ENCODE measurements around the gene PHLDA3.

The PHLDA3 gene

GRCh38 chr1:201499795-201500669 is 31.0 kb upstream of the PHLDA3 start:
- DNase-seq (ENCODE audit: low read depth, low spot score): no peak
- in situ Hi-C loops (cut with HindIII; ENCODE audit: low sequenced_read_pairs): no loop called here
- H3K4me3 ChIP-seq (ENCODE audit: low read depth, low read length): no peak overlapping the region
- TF ChIP-seq, protein P1, sequence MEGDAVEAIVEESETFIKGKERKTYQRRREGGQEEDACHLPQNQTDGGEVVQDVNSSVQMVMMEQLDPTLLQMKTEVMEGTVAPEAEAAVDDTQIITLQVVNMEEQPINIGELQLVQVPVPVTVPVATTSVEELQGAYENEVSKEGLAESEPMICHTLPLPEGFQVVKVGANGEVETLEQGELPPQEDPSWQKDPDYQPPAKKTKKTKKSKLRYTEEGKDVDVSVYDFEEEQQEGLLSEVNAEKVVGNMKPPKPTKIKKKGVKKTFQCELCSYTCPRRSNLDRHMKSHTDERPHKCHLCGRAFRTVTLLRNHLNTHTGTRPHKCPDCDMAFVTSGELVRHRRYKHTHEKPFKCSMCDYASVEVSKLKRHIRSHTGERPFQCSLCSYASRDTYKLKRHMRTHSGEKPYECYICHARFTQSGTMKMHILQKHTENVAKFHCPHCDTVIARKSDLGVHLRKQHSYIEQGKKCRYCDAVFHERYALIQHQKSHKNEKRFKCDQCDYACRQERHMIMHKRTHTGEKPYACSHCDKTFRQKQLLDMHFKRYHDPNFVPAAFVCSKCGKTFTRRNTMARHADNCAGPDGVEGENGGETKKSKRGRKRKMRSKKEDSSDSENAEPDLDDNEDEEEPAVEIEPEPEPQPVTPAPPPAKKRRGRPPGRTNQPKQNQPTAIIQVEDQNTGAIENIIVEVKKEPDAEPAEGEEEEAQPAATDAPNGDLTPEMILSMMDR (IDR thresholded peaks at IDR 0.05; ENCODE audit: low read depth, low read length): no peak

DNA sequence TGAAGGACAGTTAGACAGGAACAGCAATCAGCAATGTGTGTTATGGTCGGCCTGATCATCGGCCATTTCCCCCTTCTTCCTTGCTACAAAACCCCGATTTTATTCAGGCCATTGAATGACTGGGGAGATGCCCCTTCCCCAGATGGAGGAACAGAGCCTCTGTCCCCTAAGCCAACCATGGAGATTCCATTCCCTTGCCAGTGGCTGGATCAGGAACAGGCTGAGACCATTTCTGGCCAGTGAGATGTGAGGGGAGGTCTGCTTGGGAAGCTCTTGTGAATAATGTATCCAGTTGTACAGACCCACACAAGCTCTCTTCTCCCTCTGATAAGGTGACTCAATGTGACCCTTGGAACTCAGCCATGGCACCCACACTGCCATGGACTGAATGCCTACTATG is 30.2 kb upstream of the PHLDA3 start:
- no peak overlapping the region for H3K4me3 ChIP-seq (ENCODE audit: low read depth, low read length)
- TF ChIP-seq, protein P1 (IDR thresholded peaks at IDR 0.05; ENCODE audit: low read depth, low read length): no peak
- in situ Hi-C loops (cut with HindIII; ENCODE audit: low sequenced_read_pairs): no loop called here
- no peak for DNase-seq (ENCODE audit: low read depth, low spot score)

- H3K4me3 ChIP-seq (ENCODE audit: low read depth, low read length): no peak overlapping the region
- TF ChIP-seq, protein P1 (IDR thresholded peaks at IDR 0.05; ENCODE audit: low read depth, low read length): no peak
- no peak for DNase-seq (ENCODE audit: low read depth, low spot score)
- in situ Hi-C loops (cut with HindIII; ENCODE audit: low sequenced_read_pairs): no loop called here
Observed at GRCh38 chr1:201498621-201499020, 29.6 kb upstream of the PHLDA3 start.

- no peak for DNase-seq (ENCODE audit: low read depth, low spot score)
- in situ Hi-C loops (cut with HindIII; ENCODE audit: low sequenced_read_pairs): no loop called here
- TF ChIP-seq, protein P1 (IDR thresholded peaks at IDR 0.05; ENCODE audit: low read depth, low read length): no peak
- H3K4me3 ChIP-seq (ENCODE audit: low read depth, low read length): no peak overlapping the region
Observed at GRCh38 chr1:201497935-201498509, 29.0 kb upstream of the PHLDA3 start.

- no peak for DNase-seq (ENCODE audit: low read depth, low spot score)
- in situ Hi-C loops (cut with HindIII; ENCODE audit: low sequenced_read_pairs): no loop called here
- TF ChIP-seq, protein P1 (IDR thresholded peaks at IDR 0.05; ENCODE audit: low read depth, low read length): no peak
- H3K4me3 ChIP-seq (ENCODE audit: low read depth, low read length): no peak overlapping the region
Observed at GRCh38 chr1:201496296-201496690, 27.3 kb upstream of the PHLDA3 start.

DNA sequence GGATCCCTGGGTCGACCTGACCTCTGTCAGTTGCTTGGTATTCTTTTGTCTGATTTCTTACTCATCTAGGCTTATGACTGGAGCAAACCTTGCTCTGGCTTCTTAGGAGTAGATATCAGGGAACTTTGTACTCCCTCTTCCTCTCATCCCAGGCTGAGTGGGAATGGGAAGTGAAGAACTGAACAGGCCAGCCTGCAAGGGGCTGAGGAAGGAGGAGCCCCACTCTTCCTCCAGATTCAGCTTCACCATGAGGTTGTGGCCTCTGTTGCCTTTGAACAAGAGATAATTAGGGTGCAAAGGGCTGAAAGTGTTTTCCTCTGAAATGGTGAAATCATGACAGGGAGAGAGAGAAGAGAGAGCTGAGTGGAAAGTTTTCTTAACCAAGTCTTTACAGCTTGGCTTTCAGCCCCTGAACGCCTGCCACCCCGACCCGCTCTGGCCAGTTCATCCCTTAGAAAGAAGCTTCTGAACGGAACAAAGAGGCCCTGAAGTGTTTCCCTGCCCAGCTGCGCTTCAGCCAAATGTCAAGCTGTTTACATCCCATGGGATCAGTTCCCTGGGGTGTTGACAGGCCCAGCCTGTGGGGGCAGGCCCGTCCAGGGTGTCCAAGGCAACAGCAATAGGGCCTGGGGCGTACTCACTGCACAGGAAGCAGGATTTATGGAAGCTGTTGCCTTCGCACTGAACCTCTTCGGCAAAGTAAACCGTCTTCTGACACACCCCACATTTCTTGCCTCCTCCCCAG is 26.7 kb upstream of the PHLDA3 start:
- TF ChIP-seq, protein P1 (IDR thresholded peaks at IDR 0.05; ENCODE audit: low read depth, low read length): no peak
- no peak for DNase-seq (ENCODE audit: low read depth, low spot score)
- no peak overlapping the region for H3K4me3 ChIP-seq (ENCODE audit: low read depth, low read length)
- in situ Hi-C loops (cut with HindIII; ENCODE audit: low sequenced_read_pairs): no loop called here

Measured in astrocyte of the spinal cord (primary cell).